HEK293 (cell line): ENCODE results near the gene CHD2.

Experiments
- CTCF ChIA-PET: fragments of 350-600 bp; formaldehyde crosslinking; extraction: SDS; loops from one replicate; lab custom pipeline; 2021; ENCODE audit warnings: antibody characterized with exemption; lab: Yijun Ruan, JAX
- POLR2A ChIA-PET: fragments of 300-600 bp; formaldehyde crosslinking; extraction: SDS; loops from one replicate; lab custom pipeline; 2020; ENCODE audit warnings: antibody characterized with exemption, inconsistent platforms; lab: Yijun Ruan, JAX
- H3K27ac ChIP-seq: fragments of 200-500 bp; sonication (Bioruptor generic); 2 replicates; pipeline ENCODE4 v1.5.1; 2014; ENCODE audit warnings: low read depth, low read length, control low read depth, inconsistent platforms; ENCODE audit errors: extremely low read depth
- H3K36me3 ChIP-seq, 2 experiments: fragments of 200-500 bp in 1 of 2; sonication (Bioruptor generic) in 1 of 2; 1 replicate in 1 of 2; 2 replicates in 1 of 2; pipeline ENCODE4 v1.5.1; 2014 to 2017; ENCODE audit warnings: inconsistent platforms in 2 of 2, low read length in 2 of 2; ENCODE audit not compliant: control insufficient read depth in 2 of 2, insufficient read depth in 1 of 2
- H3K4me1 ChIP-seq: fragments of 200-500 bp; sonication (Bioruptor generic); 2 replicates; pipeline ENCODE4 v1.5.1; 2014; ENCODE audit warnings: mild to moderate bottlenecking, low read length, inconsistent platforms; ENCODE audit not compliant: control insufficient read depth, insufficient read depth
- H3K4me3 ChIP-seq: 2 replicates; pipeline ENCODE4 v1.5.1; 2011; ENCODE audit warnings: low read depth, mild to moderate bottlenecking, control low read depth, low read length, moderate library complexity
- H3K9me3 ChIP-seq: fragments of 200-500 bp; sonication (Bioruptor generic); 2 replicates; pipeline ENCODE4 v1.5.1; 2014; ENCODE audit warnings: low read depth, low read length, inconsistent platforms; ENCODE audit not compliant: control insufficient read depth, insufficient read depth
- BCL11A ChIP-seq: fragments of 450-650 bp; formaldehyde crosslinking; IDR thresholded peaks from 2 replicates; pipeline ENCODE4 v1.5.1; 2016; ENCODE audit warnings: low read depth, missing biosample characterization, missing genetic modification characterization
- SCRT1 ChIP-seq: fragments of 450-650 bp; formaldehyde crosslinking; IDR thresholded peaks from 2 replicates; pipeline ENCODE4 v1.5.1; 2016; ENCODE audit warnings: missing biosample characterization, missing genetic modification characterization, borderline replicate concordance
- SCRT2 ChIP-seq: fragments of 450-650 bp; formaldehyde crosslinking; IDR thresholded peaks from 2 replicates; pipeline ENCODE4 v1.5.1; 2016; ENCODE audit warnings: missing biosample characterization, missing genetic modification characterization
- ZNF174 ChIP-seq: fragments of 450-650 bp; formaldehyde crosslinking; IDR thresholded peaks from 2 replicates; pipeline ENCODE4 v1.5.0; 2017; ENCODE audit warnings: missing biosample characterization, mild to moderate bottlenecking, missing genetic modification characterization
- ZNF341 ChIP-seq: fragments of 450-650 bp; formaldehyde crosslinking; IDR thresholded peaks from 2 replicates; pipeline ENCODE4; 2016; ENCODE audit warnings: low read depth, missing biosample characterization, missing genetic modification characterization
- ZNF426 ChIP-seq: fragments of 450-650 bp; formaldehyde crosslinking; IDR thresholded peaks from 2 replicates; pipeline ENCODE4 v1.5.1; 2017; ENCODE audit warnings: missing biosample characterization, missing genetic modification characterization, mild to moderate bottlenecking, inconsistent platforms, moderate library complexity
- ZNF670 ChIP-seq: fragments of 450-650 bp; formaldehyde crosslinking; IDR thresholded peaks from 2 replicates; pipeline ENCODE4 v1.5.1; 2016; ENCODE audit warnings: missing biosample characterization, missing genetic modification characterization, low read depth
- ZNF776 ChIP-seq: fragments of 450-650 bp; formaldehyde crosslinking; IDR thresholded peaks from 2 replicates; pipeline ENCODE4 v1.5.0; 2017; ENCODE audit warnings: missing biosample characterization, missing genetic modification characterization, borderline replicate concordance
- TF ChIP-seq, protein P1 (sequence below): fragments of 450-650 bp; formaldehyde crosslinking; IDR thresholded peaks from 2 replicates; pipeline ENCODE4 v1.5.1; 2016; ENCODE audit warnings: missing biosample characterization, missing genetic modification characterization, borderline replicate concordance
- TF ChIP-seq, protein P2 (sequence below): fragments of 450-650 bp; formaldehyde crosslinking; IDR thresholded peaks from 2 replicates; pipeline ENCODE4 v1.5.1; 2016; ENCODE audit warnings: missing biosample characterization, missing genetic modification characterization
- TF ChIP-seq, protein P3 (sequence below): fragments of 450-650 bp; formaldehyde crosslinking; IDR thresholded peaks from 2 replicates; pipeline ENCODE4 v1.5.1; 2016; ENCODE audit warnings: missing biosample characterization, missing genetic modification characterization

The CHD2 gene

DNA sequence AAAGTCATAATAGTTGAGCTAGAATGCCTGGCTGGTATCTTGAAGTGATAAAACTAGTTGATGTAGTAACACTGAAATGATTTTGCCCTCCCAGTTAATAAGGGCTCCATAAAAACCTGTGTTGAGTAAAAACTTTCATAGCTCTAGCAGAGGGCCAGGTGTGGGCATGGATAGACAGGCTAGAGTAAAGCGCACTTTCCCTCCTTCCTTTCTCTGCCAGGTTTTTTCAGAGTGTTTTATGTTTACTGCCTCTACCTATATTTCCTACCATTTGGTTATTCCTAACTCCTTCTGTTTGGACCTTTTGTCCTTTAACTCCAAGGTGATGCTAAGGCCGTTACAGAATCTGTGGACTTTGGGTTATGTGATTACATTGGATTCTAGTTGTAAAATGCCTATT lies 25.3 kb downstream of the CHD2 start:
- CTCF ChIA-PET: interaction anchor here (0.8 to 1.9 kb wide), 6 partner anchors 12 to 129 kb away, joined by 3 to 11 read pairs (median 4); partner anchors contain the start of gene CHD2
- H3K36me3 ChIP-seq: peaks cover 61 to 71% of the 10 kb centered on the region in 2 experiments
- no peaks in the 10 kb centered on the region for H3K9me3 ChIP-seq
- no peak for TF ChIP-seq ZNF174 (tag by site-specific recombination)
- TF ChIP-seq, all 188 proteins: peak for 0
- POLR2A ChIA-PET: interaction anchor here (1.1 kb wide), 1 partner anchor 43 kb away, joined by 3 read pairs; no protein-coding TSS in a partner anchor
- no peak overlapping the region for H3K4me3 ChIP-seq
- H3K27ac ChIP-seq: no peak overlapping the region
- peaks cover 19% of the 10 kb centered on the region for H3K4me1 ChIP-seq

DNA sequence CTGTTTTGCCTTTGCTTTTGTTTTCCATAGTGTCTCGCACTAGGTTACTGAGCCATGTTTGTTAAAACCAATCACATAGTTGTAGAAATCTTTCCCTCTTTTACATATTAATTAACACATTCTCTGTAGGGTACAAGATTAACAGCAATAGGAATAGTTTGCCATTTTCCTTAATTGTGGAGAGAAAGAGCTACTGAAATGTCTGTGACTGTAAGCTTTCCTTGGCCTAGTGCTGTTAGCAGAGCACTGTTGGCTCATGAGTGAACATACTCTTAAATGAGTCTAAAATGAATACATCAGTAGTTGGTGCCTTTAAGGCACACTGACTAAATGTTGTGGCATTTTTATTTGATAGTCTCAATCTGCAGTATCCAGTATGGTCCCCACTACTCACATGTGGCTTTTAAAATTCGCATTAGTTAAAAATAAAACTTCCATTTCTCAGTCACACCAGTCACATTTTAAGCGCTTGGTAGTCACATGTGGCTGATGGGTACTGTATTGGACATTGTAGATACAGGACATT lies 28.2 kb downstream of the CHD2 start:
- CTCF ChIA-PET: interaction anchor here (1.0 to 3.2 kb wide), 2 partner anchors 10 to 131 kb away, joined by 4 to 30 read pairs; no protein-coding TSS in a partner anchor
- Histone ChIP-seq H3K27ac (no peak overlapping the region), H3K36me3 (peaks cover 79 to 88% of the 10 kb centered on the region in 2 experiments), H3K9me3 (no peaks in the 10 kb centered on the region), H3K4me3 (no peak overlapping the region), H3K4me1 (no peaks in the 10 kb centered on the region)
- POLR2A ChIA-PET: no interaction called here
- TF ChIP-seq ZNF776 (tag by site-specific recombination) (no peak), ZNF670 (tag by site-specific recombination) (no peak), BCL11A (tag by site-specific recombination) (no peak), ZNF341 (tag by site-specific recombination) (no peak), ZNF426 (tag by site-specific recombination) (no peak)
- TF ChIP-seq, protein P1, sequence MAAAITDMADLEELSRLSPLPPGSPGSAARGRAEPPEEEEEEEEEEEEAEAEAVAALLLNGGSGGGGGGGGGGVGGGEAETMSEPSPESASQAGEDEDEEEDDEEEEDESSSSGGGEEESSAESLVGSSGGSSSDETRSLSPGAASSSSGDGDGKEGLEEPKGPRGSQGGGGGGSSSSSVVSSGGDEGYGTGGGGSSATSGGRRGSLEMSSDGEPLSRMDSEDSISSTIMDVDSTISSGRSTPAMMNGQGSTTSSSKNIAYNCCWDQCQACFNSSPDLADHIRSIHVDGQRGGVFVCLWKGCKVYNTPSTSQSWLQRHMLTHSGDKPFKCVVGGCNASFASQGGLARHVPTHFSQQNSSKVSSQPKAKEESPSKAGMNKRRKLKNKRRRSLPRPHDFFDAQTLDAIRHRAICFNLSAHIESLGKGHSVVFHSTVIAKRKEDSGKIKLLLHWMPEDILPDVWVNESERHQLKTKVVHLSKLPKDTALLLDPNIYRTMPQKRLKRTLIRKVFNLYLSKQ (tag by site-specific recombination): no peak
- TF ChIP-seq, protein P2, sequence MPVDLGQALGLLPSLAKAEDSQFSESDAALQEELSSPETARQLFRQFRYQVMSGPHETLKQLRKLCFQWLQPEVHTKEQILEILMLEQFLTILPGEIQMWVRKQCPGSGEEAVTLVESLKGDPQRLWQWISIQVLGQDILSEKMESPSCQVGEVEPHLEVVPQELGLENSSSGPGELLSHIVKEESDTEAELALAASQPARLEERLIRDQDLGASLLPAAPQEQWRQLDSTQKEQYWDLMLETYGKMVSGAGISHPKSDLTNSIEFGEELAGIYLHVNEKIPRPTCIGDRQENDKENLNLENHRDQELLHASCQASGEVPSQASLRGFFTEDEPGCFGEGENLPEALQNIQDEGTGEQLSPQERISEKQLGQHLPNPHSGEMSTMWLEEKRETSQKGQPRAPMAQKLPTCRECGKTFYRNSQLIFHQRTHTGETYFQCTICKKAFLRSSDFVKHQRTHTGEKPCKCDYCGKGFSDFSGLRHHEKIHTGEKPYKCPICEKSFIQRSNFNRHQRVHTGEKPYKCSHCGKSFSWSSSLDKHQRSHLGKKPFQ (tag by site-specific recombination): no peak

DNA sequence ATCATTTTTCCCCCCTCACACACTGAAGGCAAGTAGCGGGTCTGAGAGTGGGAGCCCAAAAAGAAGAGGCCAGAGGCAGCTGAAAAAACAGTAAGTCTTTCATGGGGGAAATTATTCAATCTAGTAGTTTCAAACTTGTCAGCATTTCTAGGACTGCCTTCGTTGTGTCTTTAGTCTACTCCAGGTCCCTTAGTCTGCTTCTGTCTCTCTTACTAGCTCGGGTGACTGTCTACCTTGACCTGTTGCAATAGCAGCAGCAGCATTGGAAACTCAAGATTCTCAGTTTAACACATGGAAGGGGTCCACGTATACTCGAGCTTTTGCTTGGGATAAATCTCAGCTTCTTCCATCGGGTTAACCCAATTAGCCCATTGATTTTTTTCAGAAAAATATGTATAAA lies 28.9 kb downstream of the CHD2 start:
- ChIA-PET CTCF (interaction anchor here (0.9 to 3.2 kb wide), 3 partner anchors 10 to 127 kb away, joined by 3 to 30 read pairs (median 3); no protein-coding TSS in a partner anchor), POLR2A (no interaction called here)
- no peaks in the 10 kb centered on the region for H3K9me3 ChIP-seq
- H3K4me3 ChIP-seq: no peak overlapping the region
- H3K36me3 ChIP-seq: peaks cover 81 to 93% of the 10 kb centered on the region in 2 experiments
- no peaks in the 10 kb centered on the region for H3K4me1 ChIP-seq
- 0 out of 2 replicates have a peak, but pooled peaks have one; percentile 33 for TF ChIP-seq SCRT1 (tag by site-specific recombination)
- TF ChIP-seq, protein P3, sequence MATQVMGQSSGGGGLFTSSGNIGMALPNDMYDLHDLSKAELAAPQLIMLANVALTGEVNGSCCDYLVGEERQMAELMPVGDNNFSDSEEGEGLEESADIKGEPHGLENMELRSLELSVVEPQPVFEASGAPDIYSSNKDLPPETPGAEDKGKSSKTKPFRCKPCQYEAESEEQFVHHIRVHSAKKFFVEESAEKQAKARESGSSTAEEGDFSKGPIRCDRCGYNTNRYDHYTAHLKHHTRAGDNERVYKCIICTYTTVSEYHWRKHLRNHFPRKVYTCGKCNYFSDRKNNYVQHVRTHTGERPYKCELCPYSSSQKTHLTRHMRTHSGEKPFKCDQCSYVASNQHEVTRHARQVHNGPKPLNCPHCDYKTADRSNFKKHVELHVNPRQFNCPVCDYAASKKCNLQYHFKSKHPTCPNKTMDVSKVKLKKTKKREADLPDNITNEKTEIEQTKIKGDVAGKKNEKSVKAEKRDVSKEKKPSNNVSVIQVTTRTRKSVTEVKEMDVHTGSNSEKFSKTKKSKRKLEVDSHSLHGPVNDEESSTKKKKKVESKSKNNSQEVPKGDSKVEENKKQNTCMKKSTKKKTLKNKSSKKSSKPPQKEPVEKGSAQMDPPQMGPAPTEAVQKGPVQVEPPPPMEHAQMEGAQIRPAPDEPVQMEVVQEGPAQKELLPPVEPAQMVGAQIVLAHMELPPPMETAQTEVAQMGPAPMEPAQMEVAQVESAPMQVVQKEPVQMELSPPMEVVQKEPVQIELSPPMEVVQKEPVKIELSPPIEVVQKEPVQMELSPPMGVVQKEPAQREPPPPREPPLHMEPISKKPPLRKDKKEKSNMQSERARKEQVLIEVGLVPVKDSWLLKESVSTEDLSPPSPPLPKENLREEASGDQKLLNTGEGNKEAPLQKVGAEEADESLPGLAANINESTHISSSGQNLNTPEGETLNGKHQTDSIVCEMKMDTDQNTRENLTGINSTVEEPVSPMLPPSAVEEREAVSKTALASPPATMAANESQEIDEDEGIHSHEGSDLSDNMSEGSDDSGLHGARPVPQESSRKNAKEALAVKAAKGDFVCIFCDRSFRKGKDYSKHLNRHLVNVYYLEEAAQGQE (tag by site-specific recombination): no peak
- peak; percentile 69 for TF ChIP-seq SCRT2 (tag by site-specific recombination)
- H3K27ac ChIP-seq: no peak overlapping the region
